Esophagus muscularis mucosa (tissue), 3 donors: ENCODE data around the gene ANKRD28.

Experiments
- CTCF ChIP-seq, 3 experiments: fragments of 200-600 bp in 2 of 3; fragments of 450-650 bp in 1 of 3; sonication (generic) in 2 of 3; IDR thresholded peaks; one replicate each; pipeline ENCODE4 v1.5.1; 2017 to 2019; ENCODE audit warnings: antibody characterized with exemption in 3 of 3, mild to moderate bottlenecking in 2 of 3, moderate library complexity in 1 of 3
- POLR2A ChIP-seq: fragments of 450-650 bp; IDR thresholded peaks from one replicate; pipeline ENCODE4 v1.6.1; 2017; ENCODE audit warnings: antibody characterized with exemption, moderate library complexity, mild to moderate bottlenecking, low read depth
- POLR2AphosphoS5 ChIP-seq, 2 donors: sonication (generic); formaldehyde crosslinking; IDR thresholded peaks; one replicate each; pipeline ENCODE4 v1.6.1; 2017; ENCODE audit warnings: antibody characterized with exemption in 2 of 2

- TF ChIP-seq CTCF (IDR thresholded peaks at IDR 0.05) (no peak), POLR2AphosphoS5 (IDR thresholded peaks at IDR 0.05) (no peak), POLR2A (no peak)
Observed at GRCh38 chr3:15690748-15691147, 107.0 kb downstream of the ANKRD28 start.
